ENCODE data around the gene DGKZ.

GRCh38 chr11:46357483-46357936 lies 10.2 kb downstream of the DGKZ start:
- TF ChIP-seq CTCF (IDR thresholded peaks at IDR 0.05; ENCODE audit: extremely low read depth in 1 of 2, insufficient read depth in 1 of 2, low read depth in 1 of 2, low read length in 2 of 2) (no peak), MYC (IDR thresholded peaks at IDR 0.05; ENCODE audit: low read depth, low read length) (no peak)
